ENCODE data around the gene CFAP68. TPM values are rescaled to one million over a fixed set of nuclear protein-coding genes. Genes with fewer than 3 reads are reported as not detected.
A peak's percentile ranks its signal among the peaks of the same experiment; 100 is the strongest.

CFAP68 gene
- total and polyA plus RNA-seq, 2 of the 8 experiments (the other 6 are each of a cell fraction or from before 2014, with no cell fraction given), result 21.4 to 43.1 TPM

- TF ChIP-seq RXRA (IDR thresholded peaks at IDR 0.05; ENCODE audit: insufficient read depth, low read depth, low read length) (no peak), YY1 (IDR thresholded peaks at IDR 0.05; ENCODE audit: low read depth, low read length) (peak; percentile 67), ASH2L (IDR thresholded peaks at IDR 0.05; ENCODE audit: low read length) (peak; percentile 95), POU5F1 (IDR thresholded peaks at IDR 0.05; ENCODE audit: low read depth, low read length) (no peak), HDAC6 (IDR thresholded peaks at IDR 0.05; ENCODE audit: low read depth, low read length) (no peak), EZH2 (IDR thresholded peaks at IDR 0.05; ENCODE audit: low read depth, low read length, severe bottlenecking) (no peak), CTBP2 (IDR thresholded peaks at IDR 0.05; ENCODE audit: borderline replicate concordance, insufficient read depth, insufficient read length, low read length) (no peak), JUND (IDR thresholded peaks at IDR 0.05; ENCODE audit: low read length) (no peak), TAF1 (IDR thresholded peaks at IDR 0.05; ENCODE audit: low read depth, low read length) (peak; percentile 65; the same call in 1 of the 2 replicates), CBX5 (IDR thresholded peaks at IDR 0.05; ENCODE audit: low read depth, low read length) (no peak), GABPA (IDR thresholded peaks at IDR 0.05; ENCODE audit: borderline replicate concordance, insufficient read depth, low read length) (no peak)
Measured at GRCh38 chr11:111870886-111871692, 8.3 kb upstream of the CFAP68 start, which contains the start of gene ALG9 (continued).
